Caco-2 (cell line): ENCODE data around the gene ACACA. TPM values are rescaled to one million over a fixed set of nuclear protein-coding genes. Genes with fewer than 3 reads are reported as not detected.

ENCODE experiments used
- BruUV-seq: library from RNA; stranded (reverse); fragments of 400-500 nt; replicated peaks from 2 replicates; lab custom pipeline; 2021; lab: Mats Ljungman, UMichigan
- CTCF ChIA-PET: fragments of 300-600 bp; sonication (Branson Sonifier 250); formaldehyde crosslinking; loops from one replicate; lab custom pipeline; 2022; ENCODE audit warnings: antibody characterized with exemption; lab: Charles Lee
- POLR2A ChIA-PET: fragments of 300-600 bp; sonication (Branson Sonifier 250); formaldehyde crosslinking; loops from one replicate; lab custom pipeline; 2022; ENCODE audit warnings: antibody characterized with exemption; lab: Charles Lee
- DNase-seq, 2 experiments: peaks; one replicate each; pipeline versions ENCODE4 v3.0.0 to v3.0.0-alpha.2; 2020 to 2022
- H3K27me3 ChIP-seq: replicated peaks from 2 replicates; pipeline ENCODE4 v1.6.0; 2011; ENCODE audit warnings: low read length; ENCODE audit not compliant: control insufficient read depth, insufficient read depth
- H3K36me3 ChIP-seq: 2 replicates; pipeline ENCODE4 v1.5.1; 2011; ENCODE audit warnings: low read length; ENCODE audit not compliant: control insufficient read depth, insufficient read depth
- H3K4me1 ChIP-seq: fragments of 250-450 bp; sonication (Bioruptor Pico); 2 replicates; pipeline ENCODE4 v1.5.1; 2020; ENCODE audit warnings: mild to moderate bottlenecking
- H3K4me3 ChIP-seq: 2 replicates; pipeline ENCODE4 v1.5.1; 2011; ENCODE audit warnings: low read depth, mild to moderate bottlenecking, control low read depth, low read length
- H3K9me3 ChIP-seq: fragments of 250-450 bp; sonication (Bioruptor Pico); 2 replicates; pipeline ENCODE4 v1.5.1; 2020; ENCODE audit warnings: mild to moderate bottlenecking, moderate library complexity
- H3K27ac Mint-ChIP-seq: one replicate; pipeline ENCODE4 v1.8.0; 2022; ENCODE audit warnings: mixed read lengths; ENCODE audit not compliant: unreplicated experiment
- H3K27me3 Mint-ChIP-seq: one replicate; pipeline ENCODE4 v1.8.0; 2022; ENCODE audit warnings: mixed read lengths; ENCODE audit not compliant: insufficient read depth, unreplicated experiment
- H3K36me3 Mint-ChIP-seq: one replicate; pipeline ENCODE4 v1.8.0; 2022; ENCODE audit warnings: mild to moderate bottlenecking, mixed read lengths; ENCODE audit not compliant: insufficient read depth, unreplicated experiment
- H3K4me1 Mint-ChIP-seq: one replicate; pipeline ENCODE4 v1.8.0; 2022; ENCODE audit warnings: low read depth, mixed read lengths; ENCODE audit not compliant: unreplicated experiment
- H3K4me3 Mint-ChIP-seq: one replicate; pipeline ENCODE4 v1.8.0; 2022; ENCODE audit warnings: mild to moderate bottlenecking, moderate library complexity, mixed read lengths; ENCODE audit not compliant: unreplicated experiment
- H3K9me3 Mint-ChIP-seq: one replicate; pipeline ENCODE4 v1.8.0; 2022; ENCODE audit warnings: mixed read lengths; ENCODE audit not compliant: unreplicated experiment
- CTCF ChIP-seq, 2 experiments: fragments of 200-600 bp in 1 of 2; IDR thresholded peaks; 1 replicate in 1 of 2; 2 replicates in 1 of 2; pipeline versions ENCODE4 v1.5.1 to v1.8.0; 2011 to 2022; ENCODE audit warnings: antibody characterized with exemption in 1 of 2, control low read depth in 1 of 2, inconsistent platforms in 1 of 2, low read depth in 1 of 2, low read length in 1 of 2, mild to moderate bottlenecking in 1 of 2, moderate library complexity in 1 of 2; ENCODE audit not compliant: insufficient read depth in 1 of 2, severe bottlenecking in 1 of 2, unreplicated experiment in 1 of 2
- intact Hi-C: fragments of 100-400 bp; cut with micrococcal nuclease; formaldehyde crosslinking; loops from one replicate; pipeline ENCODE4 v1.10.0; 2022; ENCODE audit not compliant: unreplicated experiment
- total RNA-seq: library from RNA; stranded (reverse); gene quantifications from 2 replicates; pipeline ENCODE4 v1.2.3, GENCODE V29; 2022

ACACA gene
- total RNA-seq, 1 experiment from 2014 or later = 108 TPM

GRCh38 chr17:37064206-37064605, 342.4 kb downstream of the ACACA start:
- POLR2A ChIA-PET = no interaction called here
- Mint-ChIP-seq H3K4me3 (no peak overlapping the region), H3K27me3 (no peaks in the 10 kb centered on the region), H3K36me3 (no peaks in the 10 kb centered on the region), H3K9me3 (no peaks in the 10 kb centered on the region), H3K4me1 (peaks cover 25% of the 10 kb centered on the region), H3K27ac (no peak overlapping the region)
- no TSS peak for BruUV-seq
- no peaks in the 10 kb centered on the region for H3K27me3 ChIP-seq
- H3K4me3 ChIP-seq = no peak overlapping the region
- CTCF ChIA-PET = interaction anchor here (0.7 kb wide), 1 partner anchor 29 kb away, joined by 4 read pairs; no protein-coding TSS in a partner anchor
- peaks cover 15% of the 10 kb centered on the region for H3K4me1 ChIP-seq
- no peaks in the 10 kb centered on the region for H3K9me3 ChIP-seq
- no peaks in the 10 kb centered on the region for H3K36me3 ChIP-seq
- peak in 1 of 2 experiments; percentile 31 for DNase-seq
- no peak for TF ChIP-seq CTCF (IDR thresholded peaks at IDR 0.05; ENCODE audit: insufficient read depth in 1 of 2, low read depth in 1 of 2, low read length in 1 of 2, severe bottlenecking in 1 of 2, unreplicated experiment in 1 of 2)
- intact Hi-C loops = no loop called here

- H3K9me3 ChIP-seq = no peaks in the 10 kb centered on the region
- Mint-ChIP-seq H3K27me3 (no peaks in the 10 kb centered on the region), H3K4me3 (no peak overlapping the region), H3K9me3 (no peaks in the 10 kb centered on the region), H3K27ac (no peak overlapping the region), H3K4me1 (peaks cover 11% of the 10 kb centered on the region), H3K36me3 (peaks cover 8% of the 10 kb centered on the region)
- no peak for TF ChIP-seq CTCF (IDR thresholded peaks at IDR 0.05; ENCODE audit: insufficient read depth in 1 of 2, low read depth in 1 of 2, low read length in 1 of 2, severe bottlenecking in 1 of 2, unreplicated experiment in 1 of 2)
- no TSS peak for BruUV-seq
- H3K4me1 ChIP-seq = peaks cover 7% of the 10 kb centered on the region; the same call in 1 of the 2 replicates
- no peak overlapping the region for H3K4me3 ChIP-seq
- peaks cover 1% of the 10 kb centered on the region; the same call in 1 of the 2 replicates for H3K36me3 ChIP-seq
- intact Hi-C loops = no loop called here
- CTCF ChIA-PET = no interaction called here
- no peaks in the 10 kb centered on the region for H3K27me3 ChIP-seq
- POLR2A ChIA-PET = no interaction called here
- DNase-seq = peak in 1 of 2 experiments; percentile 7
Measured at GRCh38 chr17:37062021-37062420, 344.6 kb downstream of the ACACA start.

GRCh38 chr17:37060928-37061327, 345.7 kb downstream of the ACACA start:
- peaks cover 7% of the 10 kb centered on the region; the same call in 1 of the 2 replicates for H3K4me1 ChIP-seq
- TF ChIP-seq CTCF (IDR thresholded peaks at IDR 0.05; ENCODE audit: insufficient read depth in 1 of 2, low read depth in 1 of 2, low read length in 1 of 2, severe bottlenecking in 1 of 2, unreplicated experiment in 1 of 2) = no peak
- no peak for DNase-seq
- intact Hi-C loops = no loop called here
- Mint-ChIP-seq H3K27me3 (no peaks in the 10 kb centered on the region), H3K9me3 (no peaks in the 10 kb centered on the region), H3K4me3 (no peak overlapping the region), H3K36me3 (peaks cover 8% of the 10 kb centered on the region), H3K27ac (peak overlapping the region; percentile 35), H3K4me1 (peaks cover 11% of the 10 kb centered on the region)
- ChIA-PET CTCF (interaction anchor here (1.0 kb wide), 1 partner anchor 13 kb away, joined by 14 read pairs; no protein-coding TSS in a partner anchor), POLR2A (no interaction called here)
- no TSS peak for BruUV-seq
- H3K27me3 ChIP-seq = no peaks in the 10 kb centered on the region
- no peaks in the 10 kb centered on the region for H3K9me3 ChIP-seq
- H3K4me3 ChIP-seq = no peak overlapping the region
- H3K36me3 ChIP-seq = peaks cover 1% of the 10 kb centered on the region; the same call in 1 of the 2 replicates
